Measurements from ENCODE around the gene COMT. TPM values are rescaled to one million over a fixed set of nuclear protein-coding genes. Genes with fewer than 3 reads are reported as not detected.

COMT gene
- total RNA-seq, 6 donors from 2014 or later = 136 to 475 (median 272) TPM

- DNase-seq = no peak
- Histone ChIP-seq H3K4me3 (no peak overlapping the region), H3K27me3 (no peaks in the 10 kb centered on the region), H3K4me1 (peaks cover 4 to 7% (median 7%) of the 10 kb centered on the region in 4 donors), H3K36me3 (no peaks in the 10 kb centered on the region), H3K27ac (no peak overlapping the region), H3K9me3 (no peaks in the 10 kb centered on the region)
- ATAC-seq (ENCODE audit: low FRiP score in 2 of 2) = no peak
- WGBS, 2 donors = 95 to 96% methylated on average over 7 to 8 of the region's 8 CpGs
- TF ChIP-seq POLR2A (IDR thresholded peaks at IDR 0.05) (no peak), CTCF (IDR thresholded peaks at IDR 0.05) (no peak), POLR2AphosphoS5 (IDR thresholded peaks at IDR 0.05) (no peak), EP300 (IDR thresholded peaks at IDR 0.05) (no peak)
These were observed 68.2 kb downstream of the COMT start for GRCh38 chr22:20009582-20010306.

GRCh38 chr22:20010307-20011122 is 68.9 kb downstream of the COMT start:
- Histone ChIP-seq H3K4me1 (peaks cover 6 to 12% (median 9%) of the 10 kb centered on the region in 4 donors), H3K27me3 (no peaks in the 10 kb centered on the region), H3K4me3 (no peak overlapping the region), H3K27ac (no peak overlapping the region), H3K36me3 (no peaks in the 10 kb centered on the region), H3K9me3 (no peaks in the 10 kb centered on the region)
- 90 to 95% methylated on average over 10 of the region's 14 CpGs for WGBS, 2 donors
- DNase-seq (no peak), ATAC-seq (ENCODE audit: low FRiP score in 2 of 2) (no peak)
- TF ChIP-seq POLR2A (IDR thresholded peaks at IDR 0.05) = no peak
- TF ChIP-seq EP300 (IDR thresholded peaks at IDR 0.05) = no peak
- no peak for TF ChIP-seq POLR2AphosphoS5 (IDR thresholded peaks at IDR 0.05)
- no peak for TF ChIP-seq CTCF (IDR thresholded peaks at IDR 0.05)

DNA sequence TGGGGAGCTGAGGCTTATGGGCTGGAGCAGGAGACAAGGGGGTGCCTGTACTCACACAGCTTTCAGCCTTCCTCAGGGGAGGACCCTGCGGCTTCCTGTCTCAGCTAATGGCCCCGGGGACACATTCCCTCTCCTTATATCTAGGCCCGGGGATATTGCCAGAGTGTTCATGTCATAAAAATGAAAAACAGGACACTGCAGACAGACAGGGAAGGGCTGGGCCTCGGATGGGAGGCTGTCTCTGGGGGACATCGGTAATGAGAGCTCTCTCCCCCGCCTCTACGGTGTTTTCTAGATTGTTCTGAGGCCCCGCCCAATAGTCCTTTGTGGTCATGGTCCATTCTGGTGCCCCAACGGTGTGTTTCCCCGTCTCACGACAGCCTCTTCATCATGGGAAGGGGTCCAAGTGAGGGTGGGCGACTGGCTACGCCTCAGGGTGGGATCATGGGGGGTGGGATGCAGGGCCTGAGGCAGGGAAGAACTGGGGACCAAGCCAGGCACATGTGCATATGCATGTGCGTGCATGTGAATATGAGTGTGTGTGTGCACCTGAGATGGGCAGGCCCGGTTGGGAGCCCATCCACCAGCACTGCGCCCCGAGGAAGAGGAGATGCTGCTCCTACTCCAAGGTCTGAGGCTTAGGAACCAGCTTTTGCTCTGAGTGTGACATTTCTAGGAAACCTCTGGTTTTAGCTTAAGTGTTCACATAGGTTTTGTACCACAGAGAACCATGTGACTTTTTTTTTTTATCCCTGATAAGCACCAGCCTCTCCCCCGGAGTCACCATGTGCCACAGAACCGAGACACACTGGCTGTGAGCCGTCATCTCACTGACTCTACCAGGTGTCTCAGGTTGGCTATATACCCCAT is 69.8 kb downstream of the COMT start:
- 84 to 86% methylated on average over 17 to 20 of the region's 20 CpGs for WGBS, 2 donors

More for the DNA sequence above, 69.8 kb downstream of the COMT start:
- peaks cover 0 to 4% (median 0%) of the 10 kb centered on the region in 4 donors for H3K27me3 ChIP-seq
- H3K9me3 ChIP-seq = no peaks in the 10 kb centered on the region
- no peaks in the 10 kb centered on the region for H3K36me3 ChIP-seq
- TF ChIP-seq POLR2AphosphoS5 (IDR thresholded peaks at IDR 0.05) = no peak
- TF ChIP-seq EP300 (IDR thresholded peaks at IDR 0.05) = no peak
- TF ChIP-seq CTCF (IDR thresholded peaks at IDR 0.05) = no peak
- H3K27ac ChIP-seq = no peak overlapping the region
- peaks cover 6 to 21% (median 17%) of the 10 kb centered on the region in 4 donors for H3K4me1 ChIP-seq
- no peak for DNase-seq
- ATAC-seq (ENCODE audit: low FRiP score in 2 of 2) = no peak
- no peak overlapping the region for H3K4me3 ChIP-seq

Measured in upper lobe of left lung (tissue), 6 donors.